Common myeloid progenitor, CD34-positive (primary cell): ENCODE results near the gene GABARAPL1.
"Not testable (repeated sequence)": the region's sequence is repeated elsewhere in the genome, so short reads cannot be mapped to it uniquely, and the experiment has no call there.

ENCODE experiments used
- CTCF ChIA-PET: fragments of 350-600 bp; sonication (Branson Sonifier 250); formaldehyde crosslinking; loops from one replicate; lab custom pipeline; 2021; ENCODE audit warnings: antibody characterized with exemption; lab: Charles Lee
- POLR2A ChIA-PET: fragments of 350-600 bp; sonication (Branson Sonifier 250); formaldehyde crosslinking; loops from one replicate; lab custom pipeline; 2021; ENCODE audit warnings: antibody characterized with exemption; lab: Charles Lee
- DNase-seq, 3 donors: peaks; one replicate each; pipeline versions ENCODE4 v3.0.0 to v3.0.0-alpha.2; 2013
- H3K27ac ChIP-seq, 2 experiments: 1 replicate in 1 of 2; 2 replicates in 1 of 2; pipeline ENCODE4 v1.7.0; 2013; ENCODE audit warnings: inconsistent platforms in 2 of 2, low read length in 2 of 2, mild to moderate bottlenecking in 2 of 2, low read depth in 1 of 2, moderate library complexity in 1 of 2; ENCODE audit not compliant: severe bottlenecking in 2 of 2, insufficient read depth in 1 of 2, poor library complexity in 1 of 2
- H3K27me3 ChIP-seq, 5 experiments: replicated peaks in 2 of 5; 1 replicate in 3 of 5; 2 replicates in 2 of 5; pipeline versions ENCODE4 v1.6.1 to v1.7.0; 2013; ENCODE audit warnings: low read length in 4 of 5, mild to moderate bottlenecking in 2 of 5, moderate library complexity in 2 of 5, inconsistent platforms in 1 of 5; ENCODE audit not compliant: insufficient read depth in 5 of 5, control insufficient read depth in 4 of 5
- H3K36me3 ChIP-seq, 4 experiments: 1 replicate in 2 of 4; 2 replicates in 2 of 4; pipeline versions ENCODE4 v1.6.1 to v1.7.0; 2013; ENCODE audit warnings: low read length in 3 of 4, control low read depth in 1 of 4, mild to moderate bottlenecking in 1 of 4; ENCODE audit not compliant: control insufficient read depth in 4 of 4, insufficient read depth in 4 of 4
- H3K4me1 ChIP-seq, 4 experiments: 1 replicate in 3 of 4; 2 replicates in 1 of 4; pipeline versions ENCODE4 v1.6.1 to v1.7.1; 2013; ENCODE audit warnings: low read length in 3 of 4, mild to moderate bottlenecking in 3 of 4, control low read depth in 1 of 4, inconsistent platforms in 1 of 4, moderate library complexity in 1 of 4; ENCODE audit not compliant: control insufficient read depth in 4 of 4, insufficient read depth in 4 of 4; ENCODE audit errors: control extremely low read depth in 1 of 4
- H3K4me3 ChIP-seq, 7 experiments: 1 replicate in 4 of 7; 2 replicates in 3 of 7; pipeline versions ENCODE4 v1.5.1 to v1.7.0; 2013; ENCODE audit warnings: mild to moderate bottlenecking in 7 of 7, low read length in 6 of 7, moderate library complexity in 6 of 7, inconsistent platforms in 2 of 7, low read depth in 2 of 7, control low read depth in 1 of 7; ENCODE audit not compliant: insufficient read depth in 4 of 7, control insufficient read depth in 1 of 7; ENCODE audit errors: extremely low read depth in 1 of 7
- H3K9me3 ChIP-seq, 5 experiments: 1 replicate in 4 of 5; 2 replicates in 1 of 5; pipeline versions ENCODE4 v1.6.1 to v1.7.1; 2013; ENCODE audit warnings: low read length in 4 of 5, mild to moderate bottlenecking in 2 of 5, inconsistent platforms in 1 of 5, low read depth in 1 of 5, moderate library complexity in 1 of 5; ENCODE audit not compliant: control insufficient read depth in 4 of 5, insufficient read depth in 2 of 5; ENCODE audit errors: control extremely low read depth in 1 of 5
- WGBS: methylation state at CpG from one replicate; pipeline ENCODE4 v1.1.5; 2013; ENCODE audit not compliant: insufficient coverage; 5-methylcytosine and 5-hydroxymethylcytosine counted together

GABARAPL1 gene

GRCh38 chr12:10196210-10196609, 16.5 kb upstream of the GABARAPL1 start:
- WGBS = 42% methylated on average over 10 of the region's 10 CpGs
- Histone ChIP-seq H3K36me3 (no peaks in the 10 kb centered on the region), H3K4me3 (no peak overlapping the region), H3K4me1 (peaks cover 0 to 9% (median 4%) of the 10 kb centered on the region in 4 experiments), H3K27me3 (peaks cover 0 to 3% (median 0%) of the 10 kb centered on the region in 5 experiments), H3K27ac (no peak overlapping the region), H3K9me3 (no peaks in the 10 kb centered on the region)
- ChIA-PET CTCF (interaction anchor here (0.7 to 1.2 kb wide), 4 partner anchors 25 to 446 kb away, joined by 3 read pairs; partner anchors contain the start of gene CLEC7A), POLR2A (interaction anchor here (0.6 to 2.1 kb wide), 4 partner anchors 10 to 717 kb away, joined by 3 to 9 read pairs (median 4); partner anchors contain the start of gene GABARAPL1)
- DNase-seq = peak; percentile 44 to 82 (median 68)

GRCh38 chr12:10197879-10198278, 14.8 kb upstream of the GABARAPL1 start:
- H3K36me3 ChIP-seq = no peaks in the 10 kb centered on the region
- 100% methylated on average over 4 of the region's 5 CpGs for WGBS
- ChIA-PET CTCF (interaction anchor here (0.6 to 1.5 kb wide), 3 partner anchors 12 to 113 kb away, joined by 3 to 4 read pairs (median 4); no protein-coding TSS in a partner anchor), POLR2A (no interaction called here)
- DNase-seq = no peak
- H3K4me1 ChIP-seq = peaks cover 0 to 9% (median 4%) of the 10 kb centered on the region in 4 experiments
- H3K27ac ChIP-seq = no peak overlapping the region
- no peaks in the 10 kb centered on the region for H3K9me3 ChIP-seq
- H3K4me3 ChIP-seq = no peak overlapping the region
- H3K27me3 ChIP-seq = peaks cover 0 to 3% (median 0%) of the 10 kb centered on the region in 5 experiments

GRCh38 chr12:10204495-10204894, 8.2 kb upstream of the GABARAPL1 start:
- whole genome bisulfite sequencing = no CpG with 5 or more reads among the region's 2 CpGs

GRCh38 chr12:10205220-10205807, 7.4 kb upstream of the GABARAPL1 start:
- WGBS = 90% methylated on average over 2 of the region's 3 CpGs
- H3K27me3 ChIP-seq = no peaks in the 10 kb centered on the region
- no peak overlapping the region for H3K4me3 ChIP-seq
- ChIA-PET CTCF (interaction anchor here (0.6 to 1.6 kb wide), 3 partner anchors 10 to 78 kb away, joined by 4 to 5 read pairs (median 4); no protein-coding TSS in a partner anchor), POLR2A (no interaction called here)
- no peak for DNase-seq
- H3K4me1 ChIP-seq = no peaks in the 10 kb centered on the region
- H3K36me3 ChIP-seq = no peaks in the 10 kb centered on the region
- H3K9me3 ChIP-seq = no peaks in the 10 kb centered on the region
- H3K27ac ChIP-seq = no peak overlapping the region

More at GRCh38 chr12:10204495-10204894, 8.2 kb upstream of the GABARAPL1 start:
- H3K4me3 ChIP-seq, H3K36me3 ChIP-seq, H3K9me3 ChIP-seq, H3K27ac ChIP-seq, H3K4me1 ChIP-seq, H3K27me3 ChIP-seq, DNase-seq, POLR2A ChIA-PET: not testable (repeated sequence)
- CTCF ChIA-PET = interaction anchor here (1.4 to 1.6 kb wide), 2 partner anchors 9 to 14 kb away, joined by 4 to 5 read pairs; no protein-coding TSS in a partner anchor

GRCh38 chr12:10207136-10207535, 5.5 kb upstream of the GABARAPL1 start:
- WGBS = 0% methylated on average over 1 of the region's 2 CpGs
- no peaks in the 10 kb centered on the region for H3K9me3 ChIP-seq
- POLR2A ChIA-PET = no interaction called here
- no peaks in the 10 kb centered on the region for H3K36me3 ChIP-seq
- CTCF ChIA-PET = no interaction called here
- no peak overlapping the region for H3K4me3 ChIP-seq
- H3K4me1 ChIP-seq = peaks cover 0 to 5% (median 2%) of the 10 kb centered on the region in 4 experiments
- no peak for DNase-seq
- no peak overlapping the region for H3K27ac ChIP-seq
- no peaks in the 10 kb centered on the region for H3K27me3 ChIP-seq

GRCh38 chr12:10210225-10210624, 2.5 kb upstream of the GABARAPL1 start:
- no peak for DNase-seq
- Histone ChIP-seq H3K4me3 (no peak overlapping the region), H3K27me3 (no peaks in the 10 kb centered on the region), H3K9me3 (no peaks in the 10 kb centered on the region), H3K27ac (no peak overlapping the region), H3K4me1 (peaks cover 5 to 31% (median 15%) of the 10 kb centered on the region in 4 experiments), H3K36me3 (no peaks in the 10 kb centered on the region)
- CTCF ChIA-PET = interaction anchor here (1.2 to 1.6 kb wide), 2 partner anchors 13 to 33 kb away, joined by 4 read pairs; no protein-coding TSS in a partner anchor
- WGBS = 93% methylated on average over 14 of the region's 15 CpGs
- POLR2A ChIA-PET = no interaction called here
